ENCODE measurements around the gene UBE2E3. TPM values are rescaled to one million over a fixed set of nuclear protein-coding genes. Genes with fewer than 3 reads are reported as not detected.

Gene UBE2E3
- total RNA-seq, 1 experiment from 2014 or later: 91.3 TPM

DNA sequence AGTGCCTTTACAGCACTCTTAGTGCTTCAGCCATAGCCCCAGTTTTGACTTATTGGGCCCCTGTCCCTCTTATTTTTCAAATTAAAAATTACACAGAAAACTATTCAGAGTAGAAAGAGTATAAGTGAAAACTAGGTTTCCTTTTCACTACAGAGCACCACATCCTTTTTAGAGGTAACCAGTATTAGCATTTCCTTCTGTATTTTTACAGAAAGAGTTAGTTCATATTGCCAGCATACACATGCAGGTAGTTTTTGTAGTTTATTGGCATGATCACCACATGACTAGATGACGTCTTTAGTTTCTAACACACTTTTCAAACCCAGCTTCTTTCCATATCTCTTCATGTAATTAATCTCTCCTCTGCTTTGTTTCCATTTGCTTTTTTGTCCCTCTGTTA is 66.4 kb downstream of the UBE2E3 start:
- Histone ChIP-seq H3K27ac (ENCODE audit: low read length) (no peak overlapping the region), H3K9me3 (ENCODE audit: control insufficient read depth, insufficient read depth, low read depth, low read length) (no peaks in the 10 kb centered on the region), H3K4me1 (ENCODE audit: control insufficient read depth, insufficient read depth, low read length) (no peaks in the 10 kb centered on the region), H3K36me3 (ENCODE audit: control insufficient read depth, insufficient read depth, low read length) (no peaks in the 10 kb centered on the region), H3K4me3 (ENCODE audit: low read depth in 2 of 2, low read length in 2 of 2) (no peak overlapping the region), H3K27me3 (ENCODE audit: control insufficient read depth, insufficient read depth, low read length) (no peaks in the 10 kb centered on the region)
- no peak for DNase-seq (ENCODE audit: low read depth, low spot score)
- POLR2A ChIA-PET: no interaction called here
- in situ Hi-C loops (cut with HindIII; ENCODE audit: low pct_unique_long_range_greater_than_20kb, low sequenced_read_pairs): no loop called here
- no TSS peak for BruUV-seq (replicated peaks)
- TF ChIP-seq, protein P1, sequence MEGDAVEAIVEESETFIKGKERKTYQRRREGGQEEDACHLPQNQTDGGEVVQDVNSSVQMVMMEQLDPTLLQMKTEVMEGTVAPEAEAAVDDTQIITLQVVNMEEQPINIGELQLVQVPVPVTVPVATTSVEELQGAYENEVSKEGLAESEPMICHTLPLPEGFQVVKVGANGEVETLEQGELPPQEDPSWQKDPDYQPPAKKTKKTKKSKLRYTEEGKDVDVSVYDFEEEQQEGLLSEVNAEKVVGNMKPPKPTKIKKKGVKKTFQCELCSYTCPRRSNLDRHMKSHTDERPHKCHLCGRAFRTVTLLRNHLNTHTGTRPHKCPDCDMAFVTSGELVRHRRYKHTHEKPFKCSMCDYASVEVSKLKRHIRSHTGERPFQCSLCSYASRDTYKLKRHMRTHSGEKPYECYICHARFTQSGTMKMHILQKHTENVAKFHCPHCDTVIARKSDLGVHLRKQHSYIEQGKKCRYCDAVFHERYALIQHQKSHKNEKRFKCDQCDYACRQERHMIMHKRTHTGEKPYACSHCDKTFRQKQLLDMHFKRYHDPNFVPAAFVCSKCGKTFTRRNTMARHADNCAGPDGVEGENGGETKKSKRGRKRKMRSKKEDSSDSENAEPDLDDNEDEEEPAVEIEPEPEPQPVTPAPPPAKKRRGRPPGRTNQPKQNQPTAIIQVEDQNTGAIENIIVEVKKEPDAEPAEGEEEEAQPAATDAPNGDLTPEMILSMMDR (IDR thresholded peaks at IDR 0.05): no peak
- TF ChIP-seq SIN3A (IDR thresholded peaks at IDR 0.05; ENCODE audit: borderline replicate concordance, insufficient read depth, low read depth, low read length) (no peak), TCF7L2 (IDR thresholded peaks at IDR 0.05; ENCODE audit: low read depth, low read length) (no peak), POLR2AphosphoS5 (IDR thresholded peaks at IDR 0.05; ENCODE audit: low read depth, low read length) (no peak)
- TF ChIP-seq, protein P2, sequence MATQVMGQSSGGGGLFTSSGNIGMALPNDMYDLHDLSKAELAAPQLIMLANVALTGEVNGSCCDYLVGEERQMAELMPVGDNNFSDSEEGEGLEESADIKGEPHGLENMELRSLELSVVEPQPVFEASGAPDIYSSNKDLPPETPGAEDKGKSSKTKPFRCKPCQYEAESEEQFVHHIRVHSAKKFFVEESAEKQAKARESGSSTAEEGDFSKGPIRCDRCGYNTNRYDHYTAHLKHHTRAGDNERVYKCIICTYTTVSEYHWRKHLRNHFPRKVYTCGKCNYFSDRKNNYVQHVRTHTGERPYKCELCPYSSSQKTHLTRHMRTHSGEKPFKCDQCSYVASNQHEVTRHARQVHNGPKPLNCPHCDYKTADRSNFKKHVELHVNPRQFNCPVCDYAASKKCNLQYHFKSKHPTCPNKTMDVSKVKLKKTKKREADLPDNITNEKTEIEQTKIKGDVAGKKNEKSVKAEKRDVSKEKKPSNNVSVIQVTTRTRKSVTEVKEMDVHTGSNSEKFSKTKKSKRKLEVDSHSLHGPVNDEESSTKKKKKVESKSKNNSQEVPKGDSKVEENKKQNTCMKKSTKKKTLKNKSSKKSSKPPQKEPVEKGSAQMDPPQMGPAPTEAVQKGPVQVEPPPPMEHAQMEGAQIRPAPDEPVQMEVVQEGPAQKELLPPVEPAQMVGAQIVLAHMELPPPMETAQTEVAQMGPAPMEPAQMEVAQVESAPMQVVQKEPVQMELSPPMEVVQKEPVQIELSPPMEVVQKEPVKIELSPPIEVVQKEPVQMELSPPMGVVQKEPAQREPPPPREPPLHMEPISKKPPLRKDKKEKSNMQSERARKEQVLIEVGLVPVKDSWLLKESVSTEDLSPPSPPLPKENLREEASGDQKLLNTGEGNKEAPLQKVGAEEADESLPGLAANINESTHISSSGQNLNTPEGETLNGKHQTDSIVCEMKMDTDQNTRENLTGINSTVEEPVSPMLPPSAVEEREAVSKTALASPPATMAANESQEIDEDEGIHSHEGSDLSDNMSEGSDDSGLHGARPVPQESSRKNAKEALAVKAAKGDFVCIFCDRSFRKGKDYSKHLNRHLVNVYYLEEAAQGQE (IDR thresholded peaks at IDR 0.05; ENCODE audit: insufficient read depth in 1 of 2, low read depth in 2 of 2, low read length in 1 of 2): no peak
- CTCF ChIA-PET: no interaction called here
- ATAC-seq: no peak
- intact Hi-C loops (cut with micrococcal nuclease; ENCODE audit: unreplicated experiment): no loop called here

DNA sequence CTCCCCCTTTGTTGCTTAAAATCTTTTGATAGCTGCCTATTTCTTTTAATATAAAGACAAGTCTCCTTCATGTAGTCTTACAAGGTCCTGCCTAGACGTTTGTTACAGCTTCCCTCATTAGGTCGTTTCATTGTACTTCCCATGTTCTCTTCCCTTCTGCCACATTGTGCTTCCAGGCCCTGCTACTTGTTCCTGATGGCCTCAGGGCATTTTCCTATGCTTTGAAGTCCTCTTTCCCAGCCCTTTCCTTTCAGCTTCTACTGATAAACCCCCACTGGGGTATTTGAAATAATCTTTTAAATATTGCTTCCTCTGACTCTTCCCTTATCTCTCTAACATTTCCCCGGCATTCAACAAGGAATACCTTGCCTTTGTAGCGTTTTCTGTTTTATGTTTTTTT is 67.4 kb downstream of the UBE2E3 start:
- ChIA-PET POLR2A (no interaction called here), CTCF (no interaction called here)
- Histone ChIP-seq H3K27ac (ENCODE audit: low read length) (no peak overlapping the region), H3K4me3 (ENCODE audit: low read depth in 2 of 2, low read length in 2 of 2) (no peak overlapping the region), H3K36me3 (ENCODE audit: control insufficient read depth, insufficient read depth, low read length) (no peaks in the 10 kb centered on the region), H3K4me1 (ENCODE audit: control insufficient read depth, insufficient read depth, low read length) (no peaks in the 10 kb centered on the region), H3K9me3 (ENCODE audit: control insufficient read depth, insufficient read depth, low read depth, low read length) (no peaks in the 10 kb centered on the region), H3K27me3 (ENCODE audit: control insufficient read depth, insufficient read depth, low read length) (no peaks in the 10 kb centered on the region)
- TF ChIP-seq, protein P1 (IDR thresholded peaks at IDR 0.05): no peak
- TF ChIP-seq POLR2AphosphoS5 (IDR thresholded peaks at IDR 0.05; ENCODE audit: low read depth, low read length): no peak
- TF ChIP-seq TCF7L2 (IDR thresholded peaks at IDR 0.05; ENCODE audit: low read depth, low read length): 0 out of 2 replicates have a peak, but pooled peaks have one; percentile 41
- no TSS peak for BruUV-seq (replicated peaks)
- DNase-seq (ENCODE audit: low read depth, low spot score) (no peak), ATAC-seq (no peak)
- intact Hi-C loops (cut with micrococcal nuclease; ENCODE audit: unreplicated experiment): no loop called here
- in situ Hi-C loops (cut with HindIII; ENCODE audit: low pct_unique_long_range_greater_than_20kb, low sequenced_read_pairs): no loop called here

Measured in Panc1 (cell line).